ENCODE results near the gene BAG5.
"Not testable (repeated sequence)": the region's sequence is repeated elsewhere in the genome, so short reads cannot be mapped to it uniquely, and the experiment has no call there.

Gene BAG5

DNA sequence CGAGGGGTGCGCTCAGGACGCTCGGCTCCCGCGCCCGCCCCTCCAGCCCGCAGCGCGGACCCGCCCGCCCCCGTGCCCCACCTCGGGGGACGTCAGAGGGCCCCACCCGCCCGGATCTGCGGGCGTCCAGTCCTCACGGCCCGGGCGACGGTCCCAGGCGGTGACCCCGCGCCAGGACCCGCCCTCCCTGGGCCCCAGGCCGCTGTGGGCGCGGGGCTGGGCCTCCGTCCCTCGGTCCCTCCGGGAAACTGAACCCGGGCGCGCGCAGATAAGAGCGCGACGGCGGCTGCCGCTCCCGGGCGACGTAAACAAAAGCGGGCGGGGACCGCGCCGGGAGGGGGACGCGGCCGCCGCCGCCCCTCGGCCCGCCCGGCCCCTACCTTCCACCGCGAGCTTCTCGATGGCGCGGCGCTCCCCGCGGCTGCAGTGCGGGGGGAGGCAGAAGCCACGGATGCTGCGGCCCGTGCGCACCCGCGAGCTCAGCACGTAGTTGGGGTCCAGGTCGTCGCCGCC, 41.0 kb downstream of the BAG5 start:
- DNase-seq = no peak

DNA sequence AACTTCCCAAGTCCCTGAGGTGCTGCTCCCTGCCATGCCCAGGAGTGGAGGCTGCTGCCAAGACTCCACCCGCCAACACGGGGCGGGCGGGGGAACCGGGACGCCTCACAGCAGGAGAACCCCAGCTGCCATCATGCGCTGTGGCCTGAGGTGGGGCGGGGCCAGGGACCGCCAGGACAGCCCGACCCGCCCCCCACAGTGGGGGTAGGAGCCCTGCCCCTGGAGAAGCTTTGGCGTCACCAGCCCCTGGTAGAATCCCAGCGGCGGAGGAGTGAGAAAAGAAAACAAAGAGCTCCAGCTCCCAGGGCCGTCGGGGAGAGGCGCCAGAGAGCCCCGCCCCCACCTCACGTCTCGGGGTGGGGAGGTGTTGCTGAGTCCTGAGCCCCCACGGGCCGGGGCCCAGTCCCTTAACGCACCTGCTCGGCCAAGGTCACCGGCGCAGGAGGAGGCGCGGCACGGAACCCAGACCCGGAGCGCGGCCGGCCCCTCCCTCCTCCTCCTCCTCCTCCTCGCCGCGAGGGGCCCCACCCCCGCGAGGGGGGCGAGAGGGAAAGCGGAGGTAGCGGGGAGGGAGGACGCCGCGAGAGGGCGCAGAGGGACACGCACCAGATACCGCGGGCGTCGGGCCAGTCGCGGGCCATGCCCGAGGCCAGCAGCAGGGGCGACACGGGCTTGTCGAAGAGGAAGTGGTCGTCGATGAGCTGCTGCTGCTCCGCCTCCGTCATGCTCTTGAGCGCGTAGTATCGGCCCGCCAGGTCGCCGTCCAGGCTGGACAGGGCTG, 41.6 kb downstream of the BAG5 start:
- DNase-seq = peak; percentile 52

DNA sequence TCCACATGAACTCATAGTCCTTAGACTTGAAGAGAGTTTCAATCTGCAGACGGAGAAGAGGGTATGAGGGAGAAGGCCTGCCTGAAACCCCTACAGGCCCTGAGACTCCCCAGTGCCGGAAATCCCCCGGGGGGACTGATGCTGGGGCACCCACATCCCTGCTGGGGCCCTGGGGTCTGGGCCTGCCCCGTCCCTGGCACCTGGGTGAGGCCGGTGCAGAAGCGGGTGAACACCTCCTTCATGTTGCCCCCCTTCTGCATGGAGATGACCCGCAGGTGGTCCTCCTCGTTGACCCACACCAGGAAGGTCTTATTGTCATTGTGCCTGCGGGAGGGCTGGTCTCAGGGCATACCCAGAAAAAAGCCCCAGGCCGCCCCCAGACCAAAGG, 42.2 kb downstream of the BAG5 start:
- DNase-seq = no peak

DNA sequence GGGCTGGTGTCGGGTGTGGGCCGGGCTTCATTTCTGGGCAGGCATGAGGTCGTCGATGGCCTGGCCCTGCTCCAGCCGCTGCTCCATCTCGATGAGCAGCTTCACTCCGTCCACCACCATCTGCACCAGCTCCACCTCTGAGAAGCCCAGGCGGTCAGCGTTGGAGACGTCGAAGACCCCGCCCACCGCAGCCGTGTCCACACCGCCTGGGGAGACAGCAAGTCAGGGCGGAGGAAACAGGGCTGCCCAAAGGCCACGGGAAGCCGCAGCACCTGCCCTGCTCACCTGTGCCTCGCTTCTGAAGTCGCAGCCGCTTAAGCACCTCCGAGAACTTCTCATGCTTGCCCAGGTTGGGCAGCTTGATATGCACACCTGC, 42.6 kb downstream of the BAG5 start:
- no peak for DNase-seq

DNA sequence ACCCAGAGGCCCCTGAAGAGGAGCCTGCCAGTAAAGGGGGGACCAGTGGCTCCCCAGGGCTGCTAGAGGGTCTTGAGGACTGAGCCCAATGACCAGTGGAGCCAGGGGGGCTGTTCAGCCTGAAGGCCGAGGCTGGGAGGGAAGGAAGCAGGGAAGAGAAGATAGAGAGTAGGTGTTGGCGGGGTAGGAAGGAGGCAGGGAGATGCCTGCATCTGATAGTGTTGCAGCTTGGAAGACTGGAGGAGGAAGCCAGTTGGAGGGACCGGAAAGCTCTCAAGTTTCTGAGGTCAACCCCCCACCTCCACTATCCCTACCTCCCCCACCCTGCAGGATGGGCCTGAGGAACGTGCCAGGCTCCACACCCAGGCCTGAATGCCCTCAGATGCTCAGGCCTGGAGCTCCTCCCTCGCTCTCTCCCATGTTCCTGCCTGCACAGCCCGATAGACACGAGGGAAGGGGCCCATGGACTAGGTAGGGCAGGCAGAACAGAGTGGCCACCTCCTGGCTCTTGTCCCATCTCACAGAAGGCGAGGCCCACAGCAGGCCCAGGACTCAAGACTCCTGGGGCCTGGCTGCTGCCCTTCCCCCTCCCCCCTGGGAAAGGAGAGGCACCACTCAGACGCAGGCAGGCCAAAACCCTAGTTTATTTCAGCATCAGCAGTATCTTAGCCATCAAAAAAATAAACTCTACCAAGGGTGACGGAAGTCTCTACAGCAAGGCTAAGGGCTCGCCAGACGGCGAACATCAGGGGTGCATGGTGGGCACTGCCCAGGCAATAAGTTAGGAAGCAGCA, 43.2 kb downstream of the BAG5 start:
- no peak for DNase-seq

DNA sequence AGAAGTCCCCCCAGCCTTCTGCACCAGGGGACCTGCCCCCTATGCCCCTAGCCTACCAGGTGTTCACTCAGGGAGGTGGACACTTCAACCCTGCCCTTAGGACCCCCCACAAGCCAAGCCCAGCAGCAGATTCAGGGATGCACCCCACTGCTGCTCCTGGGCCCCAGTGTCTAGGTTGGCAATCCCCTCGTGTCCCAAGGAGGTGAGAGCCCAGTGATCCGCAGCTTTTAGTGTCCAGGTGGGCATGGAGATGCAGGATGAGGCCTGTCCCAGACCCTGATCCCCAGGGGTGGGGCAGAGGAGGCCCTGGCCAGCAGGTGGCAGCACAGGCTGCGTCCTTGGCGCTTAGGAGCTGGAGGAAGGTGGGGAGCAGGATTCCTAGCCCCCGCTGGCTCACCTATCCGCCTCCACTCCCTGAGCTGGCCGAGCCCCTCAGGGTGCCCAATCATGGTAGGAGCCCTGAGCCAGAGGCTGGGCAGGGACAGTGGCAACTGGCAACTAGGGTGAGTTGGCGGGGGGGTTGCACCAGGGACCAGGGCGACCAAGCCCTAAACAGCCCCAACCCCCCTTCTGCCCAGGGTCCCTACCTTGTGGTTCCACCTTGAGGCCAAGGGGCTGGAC, 43.9 kb downstream of the BAG5 start:
- peak; percentile 55 for DNase-seq

DNA sequence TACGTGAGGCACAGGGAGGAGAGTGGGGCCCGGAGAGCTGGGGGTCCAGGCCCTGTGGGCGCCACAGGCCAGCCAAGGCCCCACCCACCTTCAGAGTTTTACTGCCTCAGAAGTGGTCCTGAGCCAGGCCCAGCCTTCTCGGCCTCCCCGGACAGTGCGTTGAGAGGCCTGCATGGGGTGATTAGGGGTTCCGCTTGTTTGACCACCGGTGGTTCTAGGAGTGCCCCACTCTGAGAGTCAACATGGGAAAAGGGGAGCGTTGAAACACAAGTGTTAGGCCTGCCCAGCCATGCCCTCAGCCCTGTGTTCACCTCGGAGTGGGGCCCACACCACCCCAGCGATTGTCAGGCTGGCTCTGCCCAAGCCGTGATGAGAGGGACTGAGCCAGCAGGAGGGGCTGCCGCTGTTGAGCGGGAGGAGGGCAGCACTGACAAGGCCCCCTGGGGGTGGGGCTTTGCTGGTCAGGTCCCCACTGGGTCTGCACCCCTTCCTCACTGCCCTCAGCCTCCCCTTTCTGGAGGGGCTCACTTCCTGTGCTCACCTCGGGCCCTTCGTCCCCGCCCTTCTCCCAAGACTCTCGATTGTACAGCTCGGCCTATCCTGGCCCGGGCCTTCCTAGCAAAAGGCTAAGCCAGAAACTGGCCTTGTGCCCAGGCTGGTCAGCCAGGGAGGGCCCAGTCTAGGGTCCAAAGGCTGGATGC, 44.6 kb downstream of the BAG5 start:
- DNase-seq = no peak

DNA sequence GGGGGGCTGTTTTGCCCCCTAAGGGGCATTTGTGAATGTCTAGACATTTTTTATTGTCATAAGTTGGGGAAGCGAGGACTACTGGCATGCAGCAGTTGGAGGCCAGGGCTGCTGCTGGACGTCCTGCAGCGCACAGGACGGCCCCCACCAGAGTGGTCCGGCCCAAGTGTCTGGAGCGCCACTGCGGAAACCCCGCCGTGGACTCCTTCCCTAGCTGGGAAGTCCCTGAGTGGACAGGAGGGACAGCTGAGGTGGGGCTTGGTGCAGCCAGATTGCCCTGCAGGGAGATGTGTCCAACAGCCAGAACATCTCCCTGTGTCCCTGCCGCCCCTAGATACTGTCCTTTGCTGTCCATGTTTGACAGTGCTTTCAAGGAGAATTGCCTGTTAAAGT, 45.3 kb downstream of the BAG5 start:
- DNase-seq = no peak

DNA sequence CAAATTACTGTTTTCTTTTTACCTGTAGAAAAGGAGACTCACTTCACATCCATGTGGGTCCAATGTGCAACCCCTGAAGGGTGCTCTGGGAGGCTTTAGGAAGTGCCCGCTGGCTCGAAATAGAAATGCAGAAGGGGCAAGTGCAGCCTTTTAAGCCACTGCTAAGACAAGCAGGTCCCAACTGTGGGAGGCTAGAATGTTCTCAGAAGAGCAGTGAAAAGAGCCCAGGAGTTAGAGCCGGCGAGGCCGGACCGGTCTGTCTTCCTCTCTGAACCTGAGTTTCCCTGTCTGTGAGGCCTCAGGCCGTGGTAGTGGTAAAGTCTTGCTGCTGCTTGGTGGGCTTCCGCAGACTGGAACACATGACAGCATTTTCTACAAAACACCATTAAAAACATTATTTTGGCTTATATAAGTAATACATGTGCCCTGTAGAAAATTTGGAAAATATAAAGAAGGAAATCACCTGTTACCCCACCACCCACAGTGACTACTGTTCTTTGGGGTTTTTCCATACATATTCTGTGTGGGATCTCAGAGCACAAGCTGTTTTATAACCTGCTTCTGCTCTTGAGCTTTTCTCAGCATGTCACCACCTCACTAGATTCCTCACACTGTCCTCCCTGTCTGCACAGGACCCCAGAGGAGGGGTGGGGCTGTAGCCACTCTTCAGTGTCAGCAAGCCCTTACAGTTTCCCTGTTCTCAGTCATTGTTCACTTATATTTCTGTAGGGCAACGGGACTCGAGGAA, 45.9 kb downstream of the BAG5 start:
- no peak for DNase-seq

DNA sequence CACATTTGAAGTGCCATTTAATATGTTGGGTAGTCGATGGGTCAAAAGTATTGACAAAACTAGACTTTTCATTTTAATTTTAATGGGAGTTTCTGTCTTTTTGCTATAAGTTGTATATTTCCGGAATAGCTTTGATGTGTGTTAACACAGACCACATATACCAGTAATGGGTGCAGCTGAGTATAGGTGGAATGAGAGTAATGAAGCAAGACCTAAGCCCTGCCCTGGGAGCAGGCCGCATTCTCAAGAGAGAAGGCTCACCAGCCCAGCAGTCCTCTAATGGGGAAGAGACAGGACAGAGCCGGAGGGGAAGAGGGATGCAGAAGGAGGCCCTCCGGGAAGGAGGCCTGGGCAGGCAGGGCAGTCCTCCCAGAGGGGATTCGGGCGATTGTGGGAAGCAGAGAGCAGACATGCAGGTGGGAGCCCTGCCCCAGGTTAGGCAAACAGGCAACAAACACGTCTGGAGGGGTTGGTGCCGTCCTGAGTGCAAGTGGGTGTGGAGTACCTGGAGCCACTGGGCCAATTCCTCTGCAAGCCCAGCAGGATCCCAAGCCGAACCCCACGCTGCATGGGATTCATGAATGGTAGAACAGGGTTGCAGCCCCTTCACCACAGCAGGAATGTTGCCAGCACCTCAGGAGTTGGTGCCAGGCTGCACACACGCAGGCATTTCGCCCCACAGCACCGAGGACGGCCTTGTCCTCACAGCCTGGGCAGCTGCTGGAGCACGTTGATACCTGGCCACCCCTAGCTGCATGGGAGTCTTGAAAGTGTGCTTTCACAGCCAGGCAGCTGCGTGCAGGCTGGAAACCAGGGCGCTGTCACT, 47.6 kb downstream of the BAG5 start:
- no peak for DNase-seq

DNA sequence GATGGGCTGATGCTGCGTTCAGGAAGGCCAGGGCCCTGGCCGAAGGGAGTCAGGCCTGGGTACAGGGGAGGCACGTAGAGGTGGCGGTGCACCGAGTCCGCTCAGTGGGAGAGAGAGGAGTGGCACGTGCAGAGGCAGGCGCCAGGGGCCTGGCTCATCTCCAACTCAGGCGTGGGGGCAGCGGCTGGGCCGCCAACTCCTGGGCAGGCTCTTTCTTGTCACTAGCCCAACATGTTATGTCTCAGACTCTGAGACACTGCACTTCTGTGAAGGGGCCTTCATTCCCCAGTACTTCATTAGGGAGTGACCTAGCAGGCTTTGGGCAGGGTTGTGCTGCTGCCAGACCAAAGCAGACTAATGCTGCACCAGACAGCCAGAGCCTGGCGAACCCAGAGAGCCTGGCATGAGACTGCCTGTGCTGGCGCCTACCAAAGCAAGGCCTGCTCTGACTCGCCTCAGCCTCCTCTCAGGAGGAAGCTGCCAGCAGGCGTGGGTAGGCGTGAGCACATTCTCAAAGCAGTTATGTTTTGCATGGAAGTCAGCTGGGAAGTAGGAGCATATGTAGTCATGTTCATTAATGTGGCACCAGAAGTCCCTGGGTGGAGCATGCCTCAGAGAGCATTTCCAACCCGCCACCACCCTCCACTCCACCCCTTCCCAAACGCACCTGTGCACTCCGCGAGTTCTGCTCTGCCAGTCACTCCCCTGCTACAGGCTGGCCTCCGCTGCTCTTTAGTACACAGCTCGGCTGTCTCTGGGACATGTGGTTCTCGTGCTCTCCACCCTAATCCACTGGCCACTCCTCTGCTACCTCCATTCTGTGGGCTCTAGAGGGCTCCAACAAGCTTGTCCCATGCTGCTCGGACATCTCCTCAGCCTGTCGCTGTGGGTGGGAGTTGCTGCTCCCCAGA, 49.5 kb downstream of the BAG5 start:
- no peak for DNase-seq

DNA sequence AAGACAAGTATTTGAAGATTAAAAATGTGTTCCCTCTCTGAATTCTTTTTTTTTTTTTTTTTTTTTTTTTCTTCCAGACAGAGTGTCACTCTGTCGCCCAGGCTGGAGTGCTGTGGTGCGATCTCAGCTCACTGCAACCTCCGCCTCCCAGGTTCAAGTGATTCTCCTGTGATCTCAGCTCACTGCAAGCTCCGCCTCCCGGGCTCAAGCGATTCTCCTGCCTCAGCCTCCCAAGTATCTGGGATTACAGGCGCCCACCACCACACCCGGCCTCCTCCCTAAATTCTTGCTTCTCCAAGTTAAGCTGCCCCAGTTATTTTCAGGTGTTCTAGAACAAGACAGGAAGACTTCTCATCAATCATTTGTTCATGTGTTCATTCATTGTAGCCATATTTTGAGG, 50.3 kb downstream of the BAG5 start:
- DNase-seq = not testable (repeated sequence)

DNA sequence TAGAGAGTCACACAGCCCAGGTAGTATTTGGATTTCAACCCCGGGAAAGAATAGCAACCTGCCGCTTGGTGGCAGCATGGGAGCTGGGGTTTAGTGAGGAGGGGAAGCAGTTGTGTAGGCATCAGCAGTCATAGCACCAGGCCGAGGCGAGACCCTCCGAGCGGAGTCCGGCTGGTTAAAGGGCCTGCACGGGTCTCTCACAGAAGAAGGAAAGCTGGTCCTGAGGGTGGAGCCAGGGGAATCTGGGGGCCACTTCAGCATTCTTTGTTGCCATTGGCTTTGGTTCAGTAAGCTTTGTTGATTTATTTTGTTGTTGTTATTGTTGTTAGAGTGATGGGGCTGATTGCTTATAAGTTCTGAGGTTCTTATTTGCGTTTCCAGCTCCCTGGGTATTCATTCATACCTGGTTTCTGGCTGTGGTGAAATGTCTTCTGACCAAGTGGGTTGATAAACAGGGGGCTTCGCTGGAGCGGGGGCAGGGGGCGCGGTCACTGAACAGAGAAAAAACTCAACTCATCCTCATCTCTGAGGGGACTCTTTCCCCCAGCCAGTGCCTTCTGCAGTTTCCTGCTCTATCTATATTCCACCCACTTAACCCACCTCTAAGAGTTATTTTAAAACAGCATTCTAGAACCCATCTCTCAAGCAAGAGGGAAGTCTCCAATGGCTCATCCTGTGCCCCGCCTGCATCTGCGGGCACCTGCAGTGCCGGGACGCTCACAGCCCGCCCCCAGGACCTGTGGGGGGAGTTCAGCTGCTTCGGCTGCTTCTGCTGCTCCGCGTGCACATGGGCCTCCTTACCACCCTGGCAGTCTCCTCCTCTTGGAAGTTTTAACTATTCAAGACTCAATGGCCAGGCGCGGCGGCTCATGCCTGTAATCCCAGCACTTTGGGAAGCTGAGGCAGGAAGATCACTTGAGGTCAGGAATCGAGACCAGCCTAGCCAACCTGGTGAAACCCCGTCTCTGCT, 51.4 kb downstream of the BAG5 start:
- no peak for DNase-seq

DNA sequence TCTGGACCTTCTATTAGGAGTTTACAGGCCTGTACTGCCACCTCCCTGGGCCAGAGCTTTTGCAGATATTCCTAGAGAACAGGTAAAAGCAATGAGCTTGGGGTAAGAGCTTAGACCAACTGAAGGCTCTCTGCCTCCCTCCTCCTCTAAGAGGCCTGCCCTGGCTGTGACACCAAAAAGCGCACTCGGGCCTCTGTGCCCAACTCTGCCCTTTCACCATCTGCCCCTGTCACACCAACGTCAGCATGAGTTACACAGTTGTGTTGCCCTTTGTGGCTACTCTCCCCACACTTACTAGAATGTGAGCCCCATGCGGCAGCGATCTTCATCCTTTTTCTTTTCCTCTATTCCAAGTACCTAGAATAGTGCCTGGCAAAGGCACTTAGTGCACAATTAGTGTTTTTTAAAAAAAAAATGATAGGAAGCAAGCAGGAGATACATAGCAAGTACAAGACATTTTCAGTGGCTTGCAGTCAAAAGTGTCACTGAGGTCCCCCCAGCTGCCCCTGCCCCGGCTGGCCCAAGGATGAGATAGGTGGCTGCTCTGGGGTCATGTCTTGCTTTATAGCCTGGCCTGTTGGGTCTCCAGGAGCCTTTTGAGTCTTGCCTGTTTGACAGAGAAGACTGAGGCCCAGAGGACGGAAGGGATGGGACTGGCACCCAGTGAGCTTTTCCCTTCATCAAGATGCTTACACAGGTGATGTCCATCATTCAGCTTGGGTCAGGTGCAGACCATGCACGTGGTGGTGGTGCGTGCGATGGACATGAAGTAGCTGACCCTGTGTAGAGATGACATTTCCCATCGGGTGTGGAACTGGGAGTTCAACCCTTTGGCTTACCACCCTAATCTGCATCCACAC, 52.4 kb downstream of the BAG5 start:
- DNase-seq = no peak

DNA sequence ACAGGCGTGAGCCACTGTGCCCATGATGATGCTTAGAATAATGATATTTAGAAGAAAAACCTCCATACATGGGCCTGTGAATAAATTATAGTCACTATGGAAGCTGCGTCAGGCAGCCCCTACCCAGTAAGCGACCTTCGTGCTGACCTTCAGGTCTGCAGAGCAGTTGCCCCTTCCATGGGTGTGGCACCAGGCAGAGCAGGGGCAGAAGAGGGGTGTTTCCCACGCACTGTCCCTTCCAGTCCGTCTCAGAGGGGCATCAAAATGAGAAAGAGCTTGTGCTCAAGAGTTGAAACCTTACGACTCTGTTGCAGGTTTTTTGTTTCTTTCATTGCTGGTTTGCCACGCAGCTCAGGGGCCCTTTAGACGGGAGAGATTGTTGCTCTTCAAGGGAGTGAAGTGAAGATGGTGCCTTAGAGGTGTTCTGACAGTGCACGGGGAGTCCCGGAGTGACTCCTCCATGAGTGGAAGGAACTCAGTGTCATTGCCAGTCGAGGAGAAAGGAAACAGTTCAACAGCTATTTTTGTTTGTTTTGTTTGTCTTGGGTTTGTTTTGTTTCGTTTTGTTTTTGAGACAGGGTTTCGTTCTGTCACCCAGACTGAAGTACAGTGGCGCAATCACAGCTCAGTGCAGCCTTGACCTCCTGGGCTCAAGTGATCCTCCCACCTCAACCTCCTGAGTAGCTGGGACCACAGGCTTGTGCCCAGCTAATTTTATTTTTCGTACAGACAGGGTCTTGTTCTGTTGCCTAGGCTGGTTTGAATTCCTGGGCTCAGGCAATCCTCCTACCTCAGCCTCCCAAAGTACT, 53.7 kb downstream of the BAG5 start:
- no peak for DNase-seq

DNA sequence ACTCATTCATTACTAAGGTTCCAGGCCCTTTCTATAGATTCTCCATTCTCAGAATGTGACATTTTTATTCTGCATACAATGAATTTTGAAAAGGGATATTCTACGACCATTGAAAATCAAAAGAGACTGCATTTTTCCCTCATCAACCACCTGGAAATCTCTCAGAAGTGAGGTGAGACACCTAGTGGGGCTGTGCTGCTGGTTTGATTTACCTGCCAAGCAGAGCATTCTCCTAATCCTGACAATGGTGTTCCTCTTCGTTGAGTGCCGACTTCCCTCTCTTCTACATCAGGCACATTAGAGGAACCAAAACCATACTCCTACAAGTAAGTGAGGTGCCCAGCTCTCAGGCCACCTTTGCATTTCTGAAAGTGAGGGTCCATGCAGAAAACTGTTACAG, 54.7 kb downstream of the BAG5 start:
- DNase-seq = no peak
